Umbilical cord (tissue), 2 donors: ENCODE results near the gene ANO6. TPM values are rescaled to one million over a fixed set of nuclear protein-coding genes. Genes with fewer than 3 reads are reported as not detected.

Experiments
- DNase-seq: peaks from one replicate; pipeline ENCODE4 v3.0.0-alpha.2; 2015; ENCODE audit warnings: low spot score
- total RNA-seq: library from RNA; depleted of rRNA; stranded (reverse); fragments of >200 nt; gene quantifications from one replicate; pipeline ENCODE4 v1.2.3, GENCODE V29; 2014; ENCODE audit warnings: low replicate concordance; ENCODE audit not compliant: insufficient read depth

Gene ANO6
- total RNA-seq, 1 donor from 2014 or later = 95.6 TPM

DNA sequence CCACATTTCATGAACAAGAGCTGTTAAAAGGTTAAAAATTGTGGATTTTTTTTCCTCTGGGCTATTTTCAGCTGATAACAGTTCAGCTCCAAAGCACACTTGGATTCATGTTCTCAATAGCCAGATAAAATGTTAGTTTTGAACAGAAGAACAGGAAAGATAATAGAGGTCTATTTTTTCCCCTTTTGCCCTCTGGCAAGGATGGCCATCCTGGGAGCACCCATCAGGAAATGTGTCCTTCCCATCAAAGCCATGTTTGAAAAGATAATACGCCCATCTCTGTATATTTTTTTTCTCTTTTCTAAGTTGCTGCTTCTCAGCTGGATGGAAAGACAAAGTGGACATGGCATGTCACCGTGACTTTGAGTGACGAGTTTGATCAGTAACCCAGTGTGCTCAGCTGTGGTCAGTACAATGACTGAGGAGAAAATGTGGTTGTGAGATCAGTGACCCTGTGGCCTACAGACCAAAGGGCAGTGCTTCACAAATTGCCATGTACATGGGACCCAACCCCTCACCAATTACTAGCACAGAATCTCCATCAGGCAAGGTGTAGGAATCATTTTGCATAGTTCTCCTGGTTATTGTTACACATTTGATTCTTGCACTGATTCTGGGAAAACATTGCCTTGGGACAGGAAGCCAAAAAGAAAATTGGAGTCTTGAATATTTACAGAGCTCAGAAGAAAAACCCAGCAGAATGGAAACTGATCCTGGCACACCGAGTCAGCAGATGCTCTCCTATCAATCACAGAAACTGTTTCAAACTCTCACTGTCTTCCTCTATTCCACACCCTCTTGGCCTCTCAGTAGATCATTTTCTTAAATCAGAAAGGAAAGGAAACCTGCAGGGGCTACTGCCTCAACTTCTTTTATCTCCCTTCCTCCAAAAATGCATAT, 64.3 kb downstream of the ANO6 start:
- DNase-seq = no peak

DNA sequence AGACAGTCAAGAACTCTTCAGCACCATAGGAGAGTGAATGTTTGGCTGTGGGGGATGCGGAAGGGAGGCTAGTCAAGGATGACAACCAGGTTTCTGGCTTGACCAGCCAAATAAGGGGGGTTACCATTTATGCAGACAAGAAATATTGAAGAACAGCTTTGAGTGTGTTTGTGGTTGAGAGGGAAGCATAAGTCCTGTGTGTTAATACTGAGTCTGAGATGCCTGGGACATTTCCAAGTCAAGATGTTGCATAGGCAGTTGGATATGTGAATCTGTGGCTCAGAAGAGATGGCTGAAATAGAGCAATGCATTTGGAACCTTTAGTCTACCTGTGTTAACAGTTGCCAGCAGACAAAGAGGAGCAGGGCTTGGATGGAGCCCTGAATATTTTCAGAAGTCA, 66.1 kb downstream of the ANO6 start:
- no peak for DNase-seq

DNA sequence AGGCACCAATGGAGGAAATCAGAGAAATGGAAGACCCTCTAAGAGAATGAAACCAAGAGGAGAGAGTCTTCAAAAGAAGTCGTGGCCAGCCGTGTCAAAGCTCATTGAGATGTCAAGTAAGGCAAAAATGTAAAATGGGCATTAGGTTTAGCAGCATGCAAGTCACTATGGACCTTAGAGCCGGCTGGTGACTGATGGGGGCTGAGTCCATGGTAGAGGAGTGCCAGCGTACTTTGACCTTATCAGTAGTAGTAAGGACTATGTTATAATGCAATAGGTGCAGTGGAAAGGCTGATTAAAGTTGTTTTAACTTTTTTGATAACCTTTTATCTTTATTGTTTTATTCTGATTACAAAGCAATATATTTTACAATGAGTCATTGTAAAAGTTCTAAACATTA, 66.5 kb downstream of the ANO6 start:
- DNase-seq = no peak

DNA sequence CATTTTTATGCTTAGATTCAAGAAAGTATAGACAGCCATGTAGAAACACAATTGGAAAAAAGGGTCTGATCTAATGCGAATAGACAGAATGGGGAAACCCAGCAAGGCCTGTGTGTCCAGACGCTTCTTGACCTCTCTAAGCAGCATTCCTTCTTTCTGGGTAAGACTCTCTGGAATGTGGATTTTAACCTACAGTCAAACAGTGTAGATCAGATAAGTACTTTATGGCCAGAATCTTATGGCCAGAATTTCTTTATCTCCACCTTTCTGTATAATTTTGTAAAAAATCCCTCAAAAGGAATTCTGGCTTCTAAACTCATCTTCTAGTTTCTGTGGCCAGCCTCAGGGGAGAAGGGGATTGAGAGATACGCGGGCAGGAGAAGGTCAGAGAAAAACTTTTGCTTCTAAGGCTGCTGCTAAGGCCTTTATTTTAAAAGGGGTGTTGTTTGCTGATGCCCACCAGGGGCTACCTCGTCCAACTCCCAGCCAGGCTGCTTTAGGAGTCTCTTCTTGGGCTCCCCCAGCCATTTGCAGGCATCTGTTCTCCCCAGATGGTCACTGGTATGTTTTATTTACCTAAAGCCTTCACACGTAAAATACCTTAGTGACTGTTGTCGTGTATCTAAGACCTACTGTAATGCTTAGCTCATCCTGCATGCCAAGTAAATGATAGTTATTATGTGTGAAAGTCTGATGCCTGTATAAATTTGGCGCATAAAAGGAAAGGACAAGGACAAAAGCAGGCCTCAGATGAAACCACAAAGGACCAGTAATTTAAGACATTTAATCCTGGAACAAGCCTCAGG, 68.4 kb downstream of the ANO6 start:
- peak; percentile 66 for DNase-seq

DNA sequence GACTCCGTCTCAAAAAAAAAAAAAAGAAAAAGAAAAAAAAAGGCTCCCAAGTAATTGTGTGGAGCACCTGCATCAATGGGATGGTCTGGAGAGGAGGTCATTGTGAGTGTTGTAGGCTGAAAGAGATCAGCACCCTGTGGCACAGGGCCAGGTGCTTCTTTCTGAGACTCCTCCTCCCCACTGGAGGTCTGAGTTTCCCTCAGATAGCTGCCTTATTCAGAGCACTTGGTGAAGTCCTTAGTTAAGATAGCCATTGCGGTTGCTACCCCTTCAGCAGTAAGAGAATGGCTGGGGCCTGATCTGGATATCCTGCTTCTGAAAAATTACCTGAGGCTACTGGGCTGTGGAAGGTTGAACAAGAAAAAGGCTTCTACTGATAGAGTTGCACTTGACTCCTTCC, 69.8 kb downstream of the ANO6 start:
- DNase-seq = no peak

DNA sequence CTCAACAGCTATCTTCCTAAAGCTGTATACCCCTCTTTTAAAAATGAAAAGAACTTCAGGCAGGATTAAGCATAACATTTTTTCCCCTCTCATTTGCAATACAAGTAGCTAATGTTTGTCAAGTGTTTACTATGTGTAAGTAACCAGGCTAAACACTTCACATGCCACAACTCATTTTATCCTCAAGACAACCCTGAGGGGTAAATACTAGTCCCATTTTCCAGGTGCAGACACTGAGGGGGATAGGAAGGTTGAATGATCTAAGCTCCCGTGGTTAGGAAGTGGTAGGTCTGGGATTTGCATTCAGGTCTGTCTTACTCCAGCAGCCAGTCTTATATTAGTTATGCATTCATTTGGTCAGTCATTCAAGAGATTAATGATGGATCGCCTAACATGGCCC, 70.7 kb downstream of the ANO6 start:
- DNase-seq = no peak

DNA sequence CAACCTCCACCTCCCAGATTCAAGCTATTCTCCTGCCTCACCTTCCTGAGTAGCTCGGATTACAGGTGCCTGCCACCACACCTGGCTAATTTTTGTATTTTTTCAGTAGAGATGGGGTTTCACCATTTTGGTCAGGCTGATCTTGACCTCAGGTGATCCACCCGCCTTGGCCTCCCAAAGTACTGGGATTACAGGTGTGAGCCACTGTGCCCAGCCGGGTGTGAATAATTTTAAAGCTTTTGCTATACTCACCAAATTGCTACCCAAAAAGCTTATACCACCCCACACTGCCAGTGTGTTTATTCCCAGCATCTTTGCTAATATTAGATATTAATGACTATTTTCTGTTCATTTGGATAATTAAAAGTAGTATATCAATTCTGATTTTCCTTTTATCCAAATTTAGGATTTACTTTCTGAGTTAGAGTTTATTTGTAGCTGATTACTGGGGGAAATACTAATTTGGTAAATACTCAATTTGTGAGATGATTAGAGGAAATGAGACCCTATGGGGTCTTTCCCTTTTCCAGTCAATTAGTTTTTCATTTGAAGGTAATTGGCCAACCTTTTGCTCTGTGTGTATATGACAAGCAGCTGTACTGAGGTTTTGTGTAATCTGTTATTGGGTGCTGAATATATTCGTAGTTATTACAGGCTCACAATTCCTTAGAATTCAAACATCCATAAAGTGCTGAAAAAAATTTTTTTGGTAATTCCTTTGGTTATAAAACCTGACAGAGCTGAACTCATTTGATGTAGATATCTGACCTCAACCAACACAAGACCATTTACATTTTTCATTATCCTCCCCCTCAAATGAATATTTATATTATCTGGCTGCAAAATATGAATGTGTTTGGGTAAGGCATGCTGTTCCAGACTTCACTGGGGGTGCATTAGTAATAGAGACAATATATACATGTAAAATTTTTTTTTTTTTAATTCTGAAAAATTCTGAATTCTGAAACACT, 73.6 kb downstream of the ANO6 start:
- DNase-seq = no peak

DNA sequence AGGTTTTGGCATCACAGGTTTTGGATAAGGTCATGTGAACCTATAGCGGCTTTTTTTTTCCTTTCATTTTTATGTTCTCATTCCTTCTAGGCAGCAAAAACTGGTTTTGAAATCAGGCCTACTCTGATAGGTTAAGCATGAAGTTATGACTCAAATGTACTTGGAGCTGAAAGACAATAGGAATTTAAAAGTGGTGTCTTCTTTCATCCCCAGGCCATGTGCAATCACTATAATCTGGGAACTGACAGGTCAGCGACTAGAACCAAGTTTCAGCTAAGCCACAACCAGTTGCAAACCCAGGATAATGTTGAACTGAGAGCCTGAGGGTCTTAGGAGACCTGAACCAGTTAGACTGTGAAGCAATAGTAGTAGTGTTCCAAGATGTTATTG, 74.3 kb downstream of the ANO6 start:
- DNase-seq = peak; percentile 58

DNA sequence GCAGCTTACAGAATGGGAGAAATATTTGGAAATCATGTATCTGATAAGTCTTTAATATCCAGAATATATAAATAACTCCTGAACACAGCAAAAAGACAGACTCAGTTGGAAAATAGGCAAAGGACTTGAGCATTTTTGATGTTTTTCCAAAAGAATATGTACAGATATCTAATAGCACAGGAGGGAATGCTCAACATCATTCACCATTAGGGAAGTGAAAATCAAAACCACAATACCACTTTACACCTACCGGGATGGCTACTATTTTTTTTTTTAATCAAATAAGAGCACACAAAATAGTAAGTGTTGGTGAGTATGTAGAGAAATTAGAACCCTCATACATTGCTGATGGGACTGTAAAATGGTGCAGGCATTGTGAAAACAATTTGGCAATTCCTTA, 75.6 kb downstream of the ANO6 start:
- no peak for DNase-seq

DNA sequence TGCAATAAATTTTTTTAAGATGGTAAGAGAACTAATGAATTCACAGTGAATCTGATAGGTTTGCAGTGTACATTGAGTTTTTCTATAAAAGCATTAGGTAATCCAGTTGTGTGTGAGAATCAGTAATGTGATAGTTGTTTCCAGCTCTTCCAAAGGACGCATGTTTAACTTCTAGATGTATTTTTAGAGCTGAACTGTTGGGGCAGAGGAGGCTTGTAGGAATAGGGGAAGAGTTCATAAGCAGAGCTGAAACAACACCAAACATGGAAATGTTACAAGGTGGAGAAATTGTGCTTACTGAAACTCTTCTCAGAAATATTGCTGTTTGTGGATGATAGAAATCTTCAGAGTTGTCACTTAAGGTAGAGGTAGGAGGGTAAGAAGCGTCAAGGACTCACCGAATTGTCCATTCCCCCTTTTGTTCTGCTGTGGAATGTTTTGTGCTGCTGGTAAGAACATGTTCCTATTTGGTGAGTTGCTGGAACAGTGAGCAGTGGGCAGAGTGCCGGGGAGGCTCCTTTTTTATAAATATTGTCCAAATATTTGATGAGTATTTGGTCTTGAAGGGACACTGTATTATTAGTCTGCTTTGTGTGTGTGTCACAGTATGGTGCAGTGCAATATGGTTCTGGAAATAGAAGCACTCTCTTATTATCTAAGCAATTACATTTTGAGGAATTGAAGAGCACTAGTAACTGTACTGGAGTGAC, 76.7 kb downstream of the ANO6 start:
- peak; percentile 82 for DNase-seq

DNA sequence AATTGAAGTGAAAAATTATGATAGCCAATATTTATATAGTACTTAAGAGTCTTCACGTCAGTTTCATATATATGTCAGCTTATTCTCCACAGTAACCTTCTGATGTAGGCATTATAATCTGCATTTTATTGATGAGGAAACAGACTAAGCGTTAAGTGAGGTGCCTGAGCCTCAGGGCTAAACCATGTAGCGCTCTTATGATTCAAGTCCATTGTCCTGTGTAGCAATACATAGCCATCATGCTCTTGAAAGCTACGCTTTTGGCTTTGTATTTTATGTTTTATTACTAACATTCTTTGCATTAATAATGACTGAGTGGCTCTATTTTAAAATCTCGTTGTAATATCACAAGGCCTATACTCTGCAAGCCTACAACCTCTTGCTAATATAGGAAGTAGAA, 79.0 kb downstream of the ANO6 start:
- DNase-seq = no peak

DNA sequence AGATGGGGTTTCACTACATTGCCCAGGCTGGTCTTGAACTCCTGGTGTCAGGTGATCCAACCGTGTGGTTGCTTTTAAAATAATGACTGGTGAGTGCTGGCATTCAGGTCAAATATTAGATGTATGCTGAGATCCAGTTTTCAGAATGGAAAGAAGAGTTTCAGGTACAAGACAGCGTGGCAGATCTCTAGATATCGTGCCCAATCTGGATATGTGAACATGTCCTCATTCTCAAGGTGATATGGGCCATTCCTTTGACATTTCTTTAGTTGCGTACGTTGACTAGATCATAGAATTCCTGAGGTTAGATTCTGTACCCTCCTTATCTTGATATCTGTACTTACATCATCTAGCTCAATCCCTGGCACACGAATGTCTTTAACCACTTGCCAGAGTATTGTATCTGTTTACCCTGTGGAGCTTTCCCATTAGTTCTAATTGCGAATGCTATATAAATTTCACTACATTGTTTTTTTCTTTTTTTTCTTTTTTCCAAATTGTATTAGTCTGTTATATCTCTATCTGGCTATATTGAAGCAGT, 80.2 kb downstream of the ANO6 start:
- DNase-seq = no peak

DNA sequence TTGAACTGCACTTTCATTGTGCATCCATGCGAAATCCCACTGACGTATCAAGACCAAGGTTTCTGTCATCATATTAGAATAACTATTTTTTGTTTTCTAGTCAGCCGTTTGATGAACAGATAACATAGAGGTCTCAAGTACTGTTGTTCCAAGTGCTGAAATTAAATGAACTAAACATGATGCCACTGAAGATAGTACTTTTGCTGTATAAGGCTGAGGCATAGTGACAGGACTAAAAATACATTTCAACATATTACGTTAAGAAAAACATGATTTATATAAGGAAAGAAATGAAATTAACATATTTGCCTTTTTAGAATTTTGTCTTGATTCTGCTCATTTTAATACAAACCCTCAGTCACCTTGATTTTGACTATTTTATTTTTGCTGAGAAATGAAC, 82.2 kb downstream of the ANO6 start:
- no peak for DNase-seq

DNA sequence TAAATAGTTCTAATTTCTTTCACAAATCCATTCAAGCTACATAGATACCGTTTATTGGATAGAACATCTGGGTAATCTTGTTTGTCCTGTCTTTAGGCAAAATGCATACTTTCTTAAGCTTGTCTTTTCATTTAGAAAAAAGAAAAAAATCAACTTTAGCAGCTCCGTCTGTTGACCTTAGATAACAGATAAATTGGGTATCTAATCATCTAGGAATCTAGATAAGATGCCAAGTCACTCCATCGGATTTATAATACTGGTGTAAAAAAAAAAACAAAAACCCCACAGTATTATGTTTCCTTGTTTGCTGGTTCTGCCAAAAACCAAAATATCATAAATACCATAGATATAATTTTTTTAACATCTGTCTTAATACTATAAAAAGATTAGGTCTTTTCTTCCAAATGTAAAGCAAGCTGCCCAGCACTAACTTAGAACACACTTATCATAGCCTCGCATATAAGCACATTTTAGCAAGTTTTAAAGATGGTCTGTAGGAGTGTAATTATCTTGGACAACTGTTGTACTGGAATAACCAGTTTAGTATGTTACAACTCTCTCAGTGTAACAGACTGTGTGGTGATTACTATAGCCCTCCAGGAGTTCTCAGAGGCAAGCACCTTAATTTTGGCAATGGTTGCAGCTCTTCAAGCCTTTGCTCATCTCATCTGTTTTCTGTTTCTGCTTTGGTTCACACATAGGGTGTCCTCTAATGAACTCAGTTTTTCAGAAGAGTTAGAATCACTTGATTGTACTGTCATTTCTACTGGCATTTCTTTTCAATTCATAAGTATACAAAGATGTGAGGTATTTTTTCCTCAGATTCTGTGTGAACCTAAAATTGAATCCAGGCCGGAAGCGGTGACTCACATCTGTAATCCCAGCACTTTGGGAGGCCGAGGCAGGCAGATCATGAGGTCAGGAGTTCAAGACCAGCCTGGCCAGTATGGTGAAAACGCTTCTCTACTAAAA, 83.1 kb downstream of the ANO6 start:
- DNase-seq = peak; percentile 76

DNA sequence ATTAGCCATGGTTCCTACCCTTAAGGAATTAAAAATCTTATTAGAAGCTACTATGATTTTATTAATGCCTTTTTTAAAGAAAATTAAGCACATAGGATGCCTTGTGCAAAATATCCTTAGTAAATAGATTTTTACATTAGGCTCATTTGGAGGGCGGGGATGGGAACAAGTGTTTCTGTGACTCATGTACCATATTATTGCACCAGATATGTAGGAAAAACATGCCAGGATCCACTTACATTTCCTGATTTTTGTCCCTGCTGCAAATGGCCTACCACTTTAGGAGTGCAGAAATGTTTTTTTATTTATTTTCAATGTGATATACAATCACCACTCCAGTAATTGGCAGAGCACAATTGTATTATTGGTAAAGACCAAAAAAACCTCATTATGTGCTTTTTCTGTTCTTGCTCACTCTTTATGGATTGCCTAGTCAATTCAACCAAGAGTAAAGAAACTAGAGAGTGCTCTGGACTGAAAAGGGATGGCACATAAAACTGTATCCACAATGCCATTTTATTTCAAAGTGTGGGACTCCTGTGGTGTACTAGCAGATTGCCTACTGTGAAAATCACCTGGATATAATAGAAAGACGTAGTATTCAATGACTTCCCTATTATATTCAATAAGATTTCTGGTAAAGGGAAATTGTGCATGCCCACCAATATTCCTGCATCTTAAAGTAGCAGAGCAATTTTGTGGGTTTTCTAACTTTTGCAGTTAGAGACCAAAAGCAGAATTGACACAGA, 86.9 kb downstream of the ANO6 start:
- no peak for DNase-seq

DNA sequence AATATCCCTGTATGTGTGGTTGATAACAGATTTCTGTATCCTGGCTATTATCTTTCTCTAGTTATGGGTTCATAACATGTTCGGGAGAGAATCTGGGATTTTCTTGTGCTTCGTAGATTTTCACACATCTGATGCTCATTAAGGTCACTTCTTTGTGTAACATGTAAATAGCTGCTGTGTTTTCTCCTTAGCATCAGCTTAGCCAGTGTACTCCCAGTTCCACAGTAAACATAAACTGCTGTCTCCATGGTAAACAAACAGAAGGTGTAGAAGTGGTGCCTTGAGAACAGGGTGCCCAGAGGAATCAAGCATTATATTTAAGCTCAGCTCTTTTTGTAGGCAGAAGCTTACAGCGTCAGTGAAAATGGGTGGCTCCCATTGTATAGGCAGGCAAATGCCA, 88.0 kb downstream of the ANO6 start:
- no peak for DNase-seq

DNA sequence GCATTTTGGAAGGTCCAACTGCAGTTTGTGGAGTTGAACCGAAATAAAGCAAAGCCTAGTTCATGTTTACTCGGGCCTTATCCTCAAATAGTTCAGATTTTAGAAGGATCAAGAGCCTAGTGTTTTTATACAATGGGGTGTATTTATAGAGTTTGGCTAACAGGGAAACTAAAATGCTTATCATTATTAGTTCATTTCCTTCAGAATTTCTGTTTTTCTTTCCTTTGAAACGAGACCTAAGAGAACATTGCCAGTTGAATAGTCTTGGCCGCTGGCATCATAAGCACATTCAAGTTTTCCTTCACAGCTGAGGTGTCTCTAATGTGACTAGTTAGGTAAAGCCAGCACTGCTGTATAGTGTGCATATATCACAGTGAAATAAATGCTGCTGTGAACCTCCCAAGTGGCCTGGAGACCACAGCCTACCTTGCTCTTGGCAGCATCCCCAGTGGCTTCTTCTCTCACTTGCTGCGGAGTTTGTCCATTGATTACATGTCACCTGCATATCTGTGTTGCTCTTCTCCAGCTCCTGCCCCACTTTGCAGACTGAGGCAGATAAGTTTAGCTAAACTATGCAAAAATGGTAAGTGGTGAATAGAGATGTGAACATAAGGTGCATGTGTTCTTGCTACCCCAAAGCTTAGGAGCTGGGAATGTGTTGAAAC, 88.8 kb downstream of the ANO6 start:
- peak; percentile 69 for DNase-seq

DNA sequence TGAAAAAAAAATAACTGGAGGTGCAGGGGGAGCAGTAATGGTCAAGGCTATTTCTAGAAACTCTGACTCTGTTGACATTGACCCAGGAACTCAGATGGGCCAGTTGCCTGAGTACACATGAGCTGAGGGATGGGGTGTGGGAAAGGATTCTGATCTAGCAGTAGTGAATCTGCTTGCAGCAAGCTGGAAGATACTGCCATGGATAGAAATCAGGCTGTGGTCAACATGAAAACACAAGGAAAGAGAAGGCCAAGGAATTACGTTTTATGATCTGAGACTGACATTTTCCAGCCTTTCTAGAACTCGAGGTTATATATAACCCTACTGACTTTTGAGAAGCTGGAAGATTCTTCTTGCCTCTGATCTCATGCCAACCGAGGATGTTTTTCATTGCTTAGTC, 90.0 kb downstream of the ANO6 start:
- DNase-seq = peak; percentile 99
